Measurements from ENCODE around the gene KLHL30. TPM values are rescaled to one million over a fixed set of nuclear protein-coding genes. Genes with fewer than 3 reads are reported as not detected.

Gene KLHL30
- total RNA-seq, 1 donor from 2014 or later: 1.1 TPM

Other genes starting within 250 kb of the KLHL30 start
- gene UBE2F, start 171.7 kb upstream of the KLHL30 start, total RNA-seq: 32.6 TPM
- gene SCLY, start 77.7 kb upstream of the KLHL30 start, total RNA-seq: 15.1 TPM
- not detected for gene ESPNL, start 38.3 kb upstream of the KLHL30 start, total RNA-seq
- 0.58 TPM for gene ERFE, start 20.3 kb downstream of the KLHL30 start, total RNA-seq
- 61.7 TPM for gene ILKAP, start 65.0 kb downstream of the KLHL30 start, total RNA-seq
- gene HES6, start 101.4 kb downstream of the KLHL30 start, total RNA-seq: 6.1 TPM
- 24.7 TPM for gene PER2, start 149.9 kb downstream of the KLHL30 start, total RNA-seq
- 33.4 TPM for gene TRAF3IP1, start 181.8 kb downstream of the KLHL30 start, total RNA-seq

Data from sciatic nerve (tissue), 1 donor.